ENCODE results near the gene EYS.

The EYS gene

GRCh38 chr6:64054861-64055260 is 1652.2 kb downstream of the EYS start:
- DNase-seq = no peak
- H3K27me3 Mint-ChIP-seq (ENCODE audit: low read depth, poor library complexity) = no peaks in the 10 kb centered on the region
- no peak overlapping the region for H3K27ac Mint-ChIP-seq
- no peaks in the 10 kb centered on the region for H3K4me1 Mint-ChIP-seq
- no peaks in the 10 kb centered on the region for H3K36me3 Mint-ChIP-seq (ENCODE audit: low read depth)
- TF ChIP-seq CTCF (IDR thresholded peaks at IDR 0.05) = no peak
- H3K9me3 Mint-ChIP-seq = no peaks in the 10 kb centered on the region
- H3K4me3 Mint-ChIP-seq = no peak overlapping the region

GRCh38 chr6:64050590-64050989 is 1656.4 kb downstream of the EYS start:
- Mint-ChIP-seq H3K4me3 (no peak overlapping the region), H3K27ac (no peak overlapping the region), H3K9me3 (no peaks in the 10 kb centered on the region), H3K36me3 (ENCODE audit: low read depth) (no peaks in the 10 kb centered on the region), H3K4me1 (peaks cover 14% of the 10 kb centered on the region), H3K27me3 (ENCODE audit: low read depth, poor library complexity) (no peaks in the 10 kb centered on the region)
- TF ChIP-seq CTCF (IDR thresholded peaks at IDR 0.05) = no peak
- no peak for DNase-seq

DNA sequence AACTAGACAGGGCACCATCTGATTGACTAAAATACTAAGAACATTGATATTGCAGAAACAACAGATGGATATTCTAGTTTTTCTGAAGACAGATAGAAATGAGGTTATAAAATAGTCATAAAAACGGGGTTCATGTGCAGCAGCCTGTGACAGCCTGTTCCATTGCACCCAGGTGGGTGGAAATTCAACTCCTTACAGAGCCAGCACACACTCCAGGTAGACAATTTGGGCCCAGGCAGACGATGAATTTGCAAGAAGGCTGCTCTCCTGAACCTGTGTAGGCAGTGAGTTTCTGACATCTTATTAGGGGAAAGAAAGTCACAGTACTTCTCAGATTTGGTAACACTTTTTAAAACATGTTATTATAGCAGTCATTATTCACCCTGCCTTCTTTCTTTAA is 1657.3 kb downstream of the EYS start:
- H3K9me3 Mint-ChIP-seq = no peaks in the 10 kb centered on the region
- H3K4me1 Mint-ChIP-seq = peaks cover 14% of the 10 kb centered on the region
- TF ChIP-seq CTCF (IDR thresholded peaks at IDR 0.05) = no peak

GRCh38 chr6:64046746-64047208 is 1660.2 kb downstream of the EYS start:
- peak overlapping the region; percentile 4 for H3K27ac Mint-ChIP-seq
- H3K36me3 Mint-ChIP-seq (ENCODE audit: low read depth) = no peaks in the 10 kb centered on the region
- no peak for DNase-seq
- H3K27me3 Mint-ChIP-seq (ENCODE audit: low read depth, poor library complexity) = no peaks in the 10 kb centered on the region
- H3K9me3 Mint-ChIP-seq = no peaks in the 10 kb centered on the region
- no peak overlapping the region for H3K4me3 Mint-ChIP-seq
- peaks cover 14% of the 10 kb centered on the region for H3K4me1 Mint-ChIP-seq
- no peak for TF ChIP-seq CTCF (IDR thresholded peaks at IDR 0.05)

More for the DNA sequence above, 1657.3 kb downstream of the EYS start:
- no peak overlapping the region for H3K27ac Mint-ChIP-seq
- no peak for DNase-seq
- H3K4me3 Mint-ChIP-seq = no peak overlapping the region
- H3K27me3 Mint-ChIP-seq (ENCODE audit: low read depth, poor library complexity) = no peaks in the 10 kb centered on the region
- no peaks in the 10 kb centered on the region for H3K36me3 Mint-ChIP-seq (ENCODE audit: low read depth)

DNA sequence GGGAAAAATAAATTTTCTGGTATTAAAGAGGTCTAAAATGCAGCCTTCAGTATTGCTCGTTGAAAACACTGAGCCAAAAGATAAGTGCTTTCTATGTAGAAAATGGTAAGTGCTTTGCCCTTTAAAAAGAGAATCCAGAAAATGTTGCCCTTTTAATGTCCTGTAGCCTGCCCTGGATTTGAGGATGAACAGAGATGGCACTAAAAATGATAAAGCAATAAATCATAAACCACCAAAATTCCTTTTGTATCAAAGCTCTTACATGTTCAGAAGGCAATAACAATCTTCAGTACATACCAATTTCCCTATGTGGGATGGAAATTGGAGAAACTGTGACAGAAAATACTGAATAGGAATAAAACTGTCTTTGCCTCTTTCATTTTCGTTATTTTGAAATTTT is 1665.7 kb downstream of the EYS start:
- DNase-seq = no peak
- H3K27ac Mint-ChIP-seq = no peak overlapping the region
- no peaks in the 10 kb centered on the region for H3K36me3 Mint-ChIP-seq (ENCODE audit: low read depth)
- no peak for TF ChIP-seq CTCF (IDR thresholded peaks at IDR 0.05)
- no peaks in the 10 kb centered on the region for H3K27me3 Mint-ChIP-seq (ENCODE audit: low read depth, poor library complexity)
- no peaks in the 10 kb centered on the region for H3K9me3 Mint-ChIP-seq
- H3K4me1 Mint-ChIP-seq = peaks cover 4% of the 10 kb centered on the region
- no peak overlapping the region for H3K4me3 Mint-ChIP-seq

DNA sequence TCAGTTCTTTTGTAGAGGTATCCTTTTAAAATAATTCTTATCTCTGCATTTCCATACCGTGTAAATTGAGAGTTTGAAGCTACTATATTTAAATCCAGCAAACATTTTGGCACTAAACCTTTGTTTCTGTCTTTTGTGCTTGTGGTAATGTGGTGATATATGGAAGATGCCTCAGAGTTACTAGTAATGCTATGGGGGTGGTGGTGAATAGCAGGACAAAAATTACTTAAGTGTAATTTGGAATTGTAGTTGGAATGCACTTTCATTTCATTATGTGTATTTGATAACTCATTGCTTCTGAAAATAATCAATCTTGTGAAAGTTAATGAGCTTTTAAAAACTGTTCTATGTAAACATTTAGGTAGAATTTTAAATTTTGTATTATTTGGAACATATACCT is 1666.9 kb downstream of the EYS start:
- no peak for DNase-seq
- Mint-ChIP-seq H3K27me3 (ENCODE audit: low read depth, poor library complexity) (no peaks in the 10 kb centered on the region), H3K27ac (no peak overlapping the region), H3K4me1 (no peaks in the 10 kb centered on the region), H3K36me3 (ENCODE audit: low read depth) (no peaks in the 10 kb centered on the region), H3K4me3 (no peak overlapping the region), H3K9me3 (no peaks in the 10 kb centered on the region)
- no peak for TF ChIP-seq CTCF (IDR thresholded peaks at IDR 0.05)
